Measurements from ENCODE around the gene POR.

Gene POR

DNA sequence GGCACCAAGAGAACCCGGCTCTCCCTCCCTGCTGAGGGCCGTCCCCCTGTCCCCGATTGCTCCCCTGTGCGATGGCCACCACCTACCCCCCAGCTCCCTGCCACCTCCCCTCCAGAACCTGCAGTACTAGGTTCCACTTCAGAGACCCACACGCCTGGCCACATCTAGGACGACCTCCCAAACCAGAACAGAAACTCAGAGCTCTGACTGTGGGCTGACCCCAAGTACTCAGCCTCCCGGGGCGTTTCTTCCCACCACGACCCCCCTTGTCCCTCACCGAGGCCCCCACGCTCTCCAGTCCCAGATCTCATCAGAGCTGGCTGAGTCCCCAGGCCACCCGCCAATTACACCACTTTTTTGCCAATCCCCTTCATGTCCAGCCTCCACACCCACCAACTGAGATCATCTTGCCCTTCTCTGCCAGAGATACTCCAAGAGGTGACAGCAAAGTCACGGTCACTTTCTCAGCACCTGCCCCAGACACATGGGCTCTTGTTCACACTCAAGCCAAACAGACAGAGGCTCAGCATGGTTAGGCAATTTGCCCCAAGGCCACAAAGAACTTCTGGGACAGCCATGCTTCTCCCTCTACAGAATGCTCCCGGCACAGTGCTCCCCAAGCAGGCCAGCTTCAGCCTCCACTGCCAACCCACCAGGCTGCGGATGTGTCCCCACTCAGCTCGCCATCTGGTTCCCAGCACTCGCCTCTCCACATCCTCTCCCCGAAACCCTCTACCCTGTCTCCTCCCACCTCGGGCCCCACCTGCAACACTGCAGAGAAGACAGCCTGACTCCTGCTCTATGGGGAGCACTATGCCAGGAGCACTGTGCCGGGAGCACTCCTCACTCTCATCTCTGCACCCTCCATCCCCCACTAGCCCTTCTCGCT lies 74.8 kb downstream of the POR start:
- TF ChIP-seq, protein P1, sequence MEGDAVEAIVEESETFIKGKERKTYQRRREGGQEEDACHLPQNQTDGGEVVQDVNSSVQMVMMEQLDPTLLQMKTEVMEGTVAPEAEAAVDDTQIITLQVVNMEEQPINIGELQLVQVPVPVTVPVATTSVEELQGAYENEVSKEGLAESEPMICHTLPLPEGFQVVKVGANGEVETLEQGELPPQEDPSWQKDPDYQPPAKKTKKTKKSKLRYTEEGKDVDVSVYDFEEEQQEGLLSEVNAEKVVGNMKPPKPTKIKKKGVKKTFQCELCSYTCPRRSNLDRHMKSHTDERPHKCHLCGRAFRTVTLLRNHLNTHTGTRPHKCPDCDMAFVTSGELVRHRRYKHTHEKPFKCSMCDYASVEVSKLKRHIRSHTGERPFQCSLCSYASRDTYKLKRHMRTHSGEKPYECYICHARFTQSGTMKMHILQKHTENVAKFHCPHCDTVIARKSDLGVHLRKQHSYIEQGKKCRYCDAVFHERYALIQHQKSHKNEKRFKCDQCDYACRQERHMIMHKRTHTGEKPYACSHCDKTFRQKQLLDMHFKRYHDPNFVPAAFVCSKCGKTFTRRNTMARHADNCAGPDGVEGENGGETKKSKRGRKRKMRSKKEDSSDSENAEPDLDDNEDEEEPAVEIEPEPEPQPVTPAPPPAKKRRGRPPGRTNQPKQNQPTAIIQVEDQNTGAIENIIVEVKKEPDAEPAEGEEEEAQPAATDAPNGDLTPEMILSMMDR (conservative IDR thresholded peaks at IDR 0.05; ENCODE audit: low read depth, low read length), result no peak
- H3K4me3 ChIP-seq (ENCODE audit: low read length), result no peak overlapping the region
- no peak for DNase-seq (ENCODE audit: low read depth)

DNA sequence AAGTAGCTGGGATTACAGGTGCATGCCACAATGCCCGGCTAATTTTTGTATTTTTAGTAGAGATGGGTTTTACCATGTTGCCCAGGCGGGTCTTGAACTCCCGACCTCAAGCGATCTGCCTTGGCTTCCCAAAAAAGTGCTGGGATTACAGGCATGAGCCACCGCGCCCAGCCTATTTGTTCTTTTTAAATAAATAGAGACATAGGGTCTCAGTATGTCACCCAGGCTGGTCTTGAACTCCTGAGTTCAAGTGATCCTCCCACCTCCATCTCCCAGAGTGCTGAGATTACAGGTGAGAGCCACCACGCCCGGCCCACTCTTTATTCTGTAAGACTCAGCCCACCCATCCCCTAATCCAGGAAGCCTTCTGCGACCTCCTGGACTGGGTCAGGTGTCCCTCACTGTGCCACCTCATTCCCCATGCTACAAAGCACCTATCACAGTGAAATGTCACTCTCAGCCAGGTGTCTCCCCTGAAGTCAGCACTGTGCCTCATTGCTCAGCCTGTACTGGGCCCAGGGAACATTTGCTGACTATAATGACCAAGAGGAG lies 76.7 kb downstream of the POR start:
- no peak overlapping the region for H3K4me3 ChIP-seq (ENCODE audit: low read length)
- no peak for DNase-seq (ENCODE audit: low read depth)
- TF ChIP-seq, protein P1 (conservative IDR thresholded peaks at IDR 0.05; ENCODE audit: low read depth, low read length), result no peak

GRCh38 chr7:75992083-75992755 lies 77.3 kb downstream of the POR start:
- TF ChIP-seq, protein P1 (conservative IDR thresholded peaks at IDR 0.05; ENCODE audit: low read depth, low read length), result no peak
- no peak for DNase-seq (ENCODE audit: low read depth)
- no peak overlapping the region for H3K4me3 ChIP-seq (ENCODE audit: low read length)

- TF ChIP-seq, protein P1 (conservative IDR thresholded peaks at IDR 0.05; ENCODE audit: low read depth, low read length), result no peak
- no peak for DNase-seq (ENCODE audit: low read depth)
- peak overlapping the region; percentile 74 for H3K4me3 ChIP-seq (ENCODE audit: low read length)
Observed at GRCh38 chr7:75993689-75994387, 78.9 kb downstream of the POR start.

DNA sequence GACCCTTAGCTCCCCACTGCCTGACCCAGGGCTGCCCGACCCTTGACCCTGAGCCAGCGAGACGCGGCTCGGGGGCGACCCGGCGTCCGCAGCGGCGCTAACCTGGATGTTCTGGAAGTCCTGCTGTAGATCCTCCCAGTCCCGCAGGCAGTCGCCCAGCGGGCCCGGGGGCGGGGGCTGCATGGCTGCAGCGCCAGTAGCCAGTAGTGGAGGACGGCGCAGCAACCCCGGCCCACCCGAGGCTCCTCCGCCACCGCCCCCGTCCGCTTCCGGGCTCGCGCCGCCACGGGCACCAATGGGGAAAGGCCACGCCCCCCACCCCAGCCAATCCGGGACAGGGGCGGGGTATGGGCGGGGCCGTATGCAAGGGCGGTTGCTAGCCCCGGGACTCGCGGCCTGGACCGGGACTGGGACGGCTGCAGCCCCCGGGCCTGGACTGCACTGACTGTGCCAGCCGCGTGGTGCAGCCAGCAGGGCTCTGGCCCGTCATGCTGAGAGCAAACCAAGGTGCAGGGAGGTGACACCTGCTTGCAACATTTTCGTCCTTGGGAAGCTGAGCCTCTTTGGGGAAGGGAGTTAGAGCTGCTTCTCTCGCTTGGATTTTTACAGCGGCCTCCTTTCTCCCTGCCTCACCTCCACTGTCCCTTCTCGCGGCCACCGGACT lies 79.6 kb downstream of the POR start, which contains the start of gene TMEM120A:
TMEM120A (minus strand) TSS at position 208 of the 664 bp plus-strand sequence; CDS start at position 183, 25 bp downstream.
- TF ChIP-seq, protein P1 (conservative IDR thresholded peaks at IDR 0.05; ENCODE audit: low read depth, low read length), result no peak
- peak; percentile 67 for DNase-seq (ENCODE audit: low read depth)
- peak within 1 kb of the TSS; percentile 74 for H3K4me3 ChIP-seq (ENCODE audit: low read length)

GRCh38 chr7:75995052-75995471 lies 80.1 kb downstream of the POR start:
- peak overlapping the region; percentile 53 for H3K4me3 ChIP-seq (ENCODE audit: low read length)
- TF ChIP-seq, protein P1 (conservative IDR thresholded peaks at IDR 0.05; ENCODE audit: low read depth, low read length), result no peak
- no peak for DNase-seq (ENCODE audit: low read depth)

All from retinal pigment epithelial cell (primary cell).